Osteocyte (in vitro differentiated cells): ENCODE measurements around the gene GTPBP8. TPM values are rescaled to one million over a fixed set of nuclear protein-coding genes. Genes with fewer than 3 reads are reported as not detected.

Experiments
- DNase-seq: peaks from one replicate; pipeline ENCODE4 v3.0.0; 2021; ENCODE audit warnings: mixed read lengths; ENCODE audit not compliant: unreplicated experiment; ENCODE audit errors: extremely low spot score
- H3K27ac Mint-ChIP-seq: one replicate; pipeline ENCODE4 v1.8.0; 2021; ENCODE audit warnings: mild to moderate bottlenecking, mixed read lengths; ENCODE audit not compliant: unreplicated experiment
- H3K27me3 Mint-ChIP-seq: one replicate; pipeline ENCODE4 v1.8.0; 2021; ENCODE audit warnings: mixed read lengths; ENCODE audit not compliant: unreplicated experiment
- H3K36me3 Mint-ChIP-seq: one replicate; pipeline ENCODE4 v1.8.0; 2021; ENCODE audit warnings: mixed read lengths; ENCODE audit not compliant: unreplicated experiment
- H3K4me1 Mint-ChIP-seq: one replicate; pipeline ENCODE4 v1.8.0; 2021; ENCODE audit warnings: mixed read lengths; ENCODE audit not compliant: unreplicated experiment
- H3K4me3 Mint-ChIP-seq: one replicate; pipeline ENCODE4 v1.8.0; 2021; ENCODE audit warnings: mild to moderate bottlenecking, moderate library complexity, mixed read lengths; ENCODE audit not compliant: unreplicated experiment
- H3K9me3 Mint-ChIP-seq: one replicate; pipeline ENCODE4 v1.8.0; 2021; ENCODE audit warnings: mixed read lengths; ENCODE audit not compliant: unreplicated experiment
- CTCF ChIP-seq: fragments of 200-600 bp; sonication (generic); IDR thresholded peaks from 2 replicates; pipeline ENCODE4 v1.5.0; 2021; ENCODE audit warnings: antibody characterized with exemption, mild to moderate bottlenecking, moderate library complexity
- total RNA-seq: library from RNA; stranded (reverse); gene quantifications from 2 replicates; pipeline ENCODE4 v1.2.1, GENCODE V29; 2021

The GTPBP8 gene
- total RNA-seq, 1 donor from 2014 or later = 18.2 TPM

- no peaks in the 10 kb centered on the region for H3K36me3 Mint-ChIP-seq
- no peak for TF ChIP-seq CTCF
- peaks cover 4% of the 10 kb centered on the region for H3K4me1 Mint-ChIP-seq
- no peak overlapping the region for H3K4me3 Mint-ChIP-seq
- H3K9me3 Mint-ChIP-seq = no peaks in the 10 kb centered on the region
- H3K27ac Mint-ChIP-seq = no peak overlapping the region
- DNase-seq = no peak
- peaks cover 52% of the 10 kb centered on the region for H3K27me3 Mint-ChIP-seq
Measured at GRCh38 chr3:112972158-112972557, 18.6 kb upstream of the GTPBP8 start.

GRCh38 chr3:112973325-112974177 lies 17.2 kb upstream of the GTPBP8 start:
- H3K9me3 Mint-ChIP-seq = no peaks in the 10 kb centered on the region
- peaks cover 41% of the 10 kb centered on the region for H3K27me3 Mint-ChIP-seq
- no peaks in the 10 kb centered on the region for H3K36me3 Mint-ChIP-seq
- no peak for DNase-seq
- H3K4me3 Mint-ChIP-seq = no peak overlapping the region
- no peak overlapping the region for H3K27ac Mint-ChIP-seq
- H3K4me1 Mint-ChIP-seq = peaks cover 4% of the 10 kb centered on the region
- no peak for TF ChIP-seq CTCF

GRCh38 chr3:112974178-112974517 lies 16.6 kb upstream of the GTPBP8 start:
- H3K4me3 Mint-ChIP-seq = no peak overlapping the region
- DNase-seq = no peak
- peaks cover 4% of the 10 kb centered on the region for H3K4me1 Mint-ChIP-seq
- no peaks in the 10 kb centered on the region for H3K36me3 Mint-ChIP-seq
- H3K27me3 Mint-ChIP-seq = peaks cover 35% of the 10 kb centered on the region
- H3K27ac Mint-ChIP-seq = no peak overlapping the region
- no peak for TF ChIP-seq CTCF
- no peaks in the 10 kb centered on the region for H3K9me3 Mint-ChIP-seq

GRCh38 chr3:112974894-112975293 lies 15.9 kb upstream of the GTPBP8 start, which contains the start of gene CD200R1:
TSS of gene CD200R1 (minus strand) at chr3:112975103. CDS start at chr3:112974857, 246 bp downstream.
- H3K4me3 Mint-ChIP-seq = no peak within 1 kb of the TSS
- H3K27ac Mint-ChIP-seq = no peak within 1 kb of the TSS
- no peak for TF ChIP-seq CTCF
- H3K4me1 Mint-ChIP-seq = peaks cover 4% of the 10 kb centered on the region
- H3K36me3 Mint-ChIP-seq = no peaks in the 10 kb centered on the region
- H3K9me3 Mint-ChIP-seq = no peaks in the 10 kb centered on the region
- DNase-seq = no peak
- H3K27me3 Mint-ChIP-seq = peaks cover 34% of the 10 kb centered on the region

GRCh38 chr3:112976001-112976400 lies 14.8 kb upstream of the GTPBP8 start:
- TF ChIP-seq CTCF = no peak
- Mint-ChIP-seq H3K27ac (no peak overlapping the region), H3K4me1 (peaks cover 4% of the 10 kb centered on the region), H3K36me3 (no peaks in the 10 kb centered on the region), H3K4me3 (no peak overlapping the region), H3K27me3 (peaks cover 30% of the 10 kb centered on the region), H3K9me3 (no peaks in the 10 kb centered on the region)
- DNase-seq = no peak
